ACC112 (cell line): ENCODE results near the gene DPYSL3.

Source experiments
- H2AFZ ChIP-seq: fragments of 200-600 bp; sonication (generic); one replicate; pipeline ENCODE4 v1.6.0; 2017; ENCODE audit warnings: antibody characterized with exemption, low read length; ENCODE audit not compliant: unreplicated experiment
- H3K27ac ChIP-seq: fragments of 200-600 bp; sonication (generic); 2 replicates; pipeline ENCODE4 v1.5.1; 2014; ENCODE audit warnings: low read depth, mild to moderate bottlenecking, antibody characterized with exemption, low read length, moderate library complexity
- H3K27me3 ChIP-seq: fragments of 200-600 bp; sonication (generic); 2 replicates; pipeline ENCODE4 v1.6.1; 2014; ENCODE audit warnings: mild to moderate bottlenecking, antibody characterized with exemption, low read length, moderate library complexity, mixed read lengths; ENCODE audit not compliant: insufficient read depth
- H3K36me3 ChIP-seq: fragments of 200-600 bp; sonication (generic); 2 replicates; pipeline ENCODE4 v1.6.1; 2016; ENCODE audit warnings: mild to moderate bottlenecking, antibody characterized with exemption, low read length, moderate library complexity, mixed read lengths; ENCODE audit not compliant: insufficient read depth
- H3K4me1 ChIP-seq: fragments of 200-600 bp; sonication (generic); one replicate; pipeline ENCODE4 v1.6.1; 2016; ENCODE audit warnings: low read length, mixed read lengths; ENCODE audit not compliant: insufficient read depth, unreplicated experiment, control insufficient read depth
- H3K4me3 ChIP-seq: fragments of 200-600 bp; sonication (generic); 2 replicates; pipeline ENCODE4 v1.5.1; 2014; ENCODE audit warnings: mild to moderate bottlenecking, low read depth, low read length
- H3K79me2 ChIP-seq: fragments of 200-600 bp; sonication (generic); one replicate; pipeline ENCODE4 v1.6.0; 2016; ENCODE audit warnings: low read length; ENCODE audit not compliant: control insufficient read depth, unreplicated experiment, insufficient read depth

DPYSL3 gene

GRCh38 chr5:147403651-147404640 is 105.9 kb downstream of the DPYSL3 start:
- H3K36me3 ChIP-seq, result no peaks in the 10 kb centered on the region
- no peaks in the 10 kb centered on the region for H3K27me3 ChIP-seq
- H3K4me1 ChIP-seq, result peaks cover 24% of the 10 kb centered on the region
- H3K27ac ChIP-seq, result peak overlapping the region; percentile 93
- peak overlapping the region; percentile 73 for H2AFZ ChIP-seq
- peak overlapping the region; percentile 55 for H3K4me3 ChIP-seq
- no peaks in the 10 kb centered on the region for H3K79me2 ChIP-seq

- H3K79me2 ChIP-seq, result no peaks in the 10 kb centered on the region
- no peak overlapping the region for H3K4me3 ChIP-seq
- H2AFZ ChIP-seq, result no peak overlapping the region
- no peaks in the 10 kb centered on the region for H3K27me3 ChIP-seq
- H3K36me3 ChIP-seq, result peaks cover 7% of the 10 kb centered on the region; the same call in 1 of the 2 replicates
- H3K4me1 ChIP-seq, result peaks cover 24% of the 10 kb centered on the region
- no peak overlapping the region for H3K27ac ChIP-seq
Observed at GRCh38 chr5:147400881-147401280, 109.0 kb downstream of the DPYSL3 start.

DNA sequence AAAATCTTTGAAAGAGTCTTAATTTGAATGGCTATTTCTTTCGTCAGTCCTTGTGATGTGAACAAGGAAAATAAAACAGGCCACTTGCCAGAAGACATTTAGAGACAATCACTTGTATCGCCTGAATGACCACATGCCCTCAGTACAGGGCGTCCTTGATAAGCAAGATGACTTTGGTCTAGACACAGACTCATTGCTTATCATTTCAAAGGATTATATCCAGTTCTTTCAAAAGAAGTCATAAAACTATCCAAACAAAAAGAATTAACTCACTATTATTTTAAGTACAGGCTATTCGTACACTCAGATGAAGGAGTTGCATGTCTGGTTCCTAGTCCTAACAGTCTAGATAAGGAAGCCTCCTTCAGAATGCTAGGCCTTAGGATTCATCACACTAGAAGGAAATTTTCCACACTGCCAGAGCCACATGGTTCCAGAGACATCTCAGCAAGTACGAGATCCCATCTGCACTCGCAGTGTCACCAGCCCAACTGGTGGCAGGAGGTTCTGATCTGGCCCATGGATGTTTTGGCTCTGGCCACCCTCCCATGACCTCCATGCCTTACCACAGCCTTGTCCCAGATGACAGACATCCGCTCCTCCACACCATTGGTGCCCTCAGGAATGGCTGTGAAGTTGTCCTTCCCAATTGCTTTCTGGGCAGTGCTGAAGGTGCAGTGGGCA is 109.6 kb downstream of the DPYSL3 start:
- Histone ChIP-seq H3K4me3 (no peak overlapping the region), H3K27me3 (no peaks in the 10 kb centered on the region), H3K36me3 (peaks cover 7% of the 10 kb centered on the region; the same call in 1 of the 2 replicates), H3K4me1 (peaks cover 24% of the 10 kb centered on the region), H3K79me2 (no peaks in the 10 kb centered on the region), H2AFZ (no peak overlapping the region), H3K27ac (no peak overlapping the region)

DNA sequence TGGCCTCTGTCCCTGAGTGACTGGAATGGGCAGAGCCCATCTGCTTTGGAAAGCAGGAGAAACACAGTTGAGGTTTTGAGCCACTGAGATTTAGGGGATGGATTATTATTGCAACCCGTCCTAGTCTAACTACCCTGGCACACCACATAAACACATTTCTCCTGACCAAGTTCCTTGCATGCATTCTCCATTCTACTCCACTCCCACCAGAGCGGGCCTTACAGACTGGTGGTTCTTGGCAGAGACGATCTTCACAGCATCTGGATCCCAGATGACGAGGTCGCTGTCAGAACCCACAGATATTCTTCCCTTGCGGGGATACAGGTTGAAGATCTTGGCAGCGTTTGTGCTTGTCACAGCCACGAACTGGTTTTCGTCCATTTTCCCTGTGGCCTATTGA is 111.0 kb downstream of the DPYSL3 start:
- Histone ChIP-seq H3K27ac (no peak overlapping the region), H3K79me2 (no peaks in the 10 kb centered on the region), H2AFZ (no peak overlapping the region), H3K4me1 (peaks cover 14% of the 10 kb centered on the region), H3K36me3 (peaks cover 7% of the 10 kb centered on the region; the same call in 1 of the 2 replicates), H3K4me3 (no peak overlapping the region), H3K27me3 (no peaks in the 10 kb centered on the region)

GRCh38 chr5:147397616-147398015 is 112.3 kb downstream of the DPYSL3 start:
- peaks cover 7% of the 10 kb centered on the region; the same call in 1 of the 2 replicates for H3K36me3 ChIP-seq
- peaks cover 1% of the 10 kb centered on the region for H3K4me1 ChIP-seq
- no peak overlapping the region for H2AFZ ChIP-seq

GRCh38 chr5:147396070-147396823 is 113.6 kb downstream of the DPYSL3 start:
- H2AFZ ChIP-seq, result no peak overlapping the region
- no peak overlapping the region for H3K27ac ChIP-seq
- peaks cover 7% of the 10 kb centered on the region; the same call in 1 of the 2 replicates for H3K36me3 ChIP-seq
- no peaks in the 10 kb centered on the region for H3K79me2 ChIP-seq
- H3K4me1 ChIP-seq, result peaks cover 5% of the 10 kb centered on the region
- H3K27me3 ChIP-seq, result no peaks in the 10 kb centered on the region
- H3K4me3 ChIP-seq, result no peak overlapping the region

More at GRCh38 chr5:147397616-147398015, 112.3 kb downstream of the DPYSL3 start:
- Histone ChIP-seq H3K4me3 (no peak overlapping the region), H3K79me2 (no peaks in the 10 kb centered on the region), H3K27me3 (no peaks in the 10 kb centered on the region), H3K27ac (no peak overlapping the region)

DNA sequence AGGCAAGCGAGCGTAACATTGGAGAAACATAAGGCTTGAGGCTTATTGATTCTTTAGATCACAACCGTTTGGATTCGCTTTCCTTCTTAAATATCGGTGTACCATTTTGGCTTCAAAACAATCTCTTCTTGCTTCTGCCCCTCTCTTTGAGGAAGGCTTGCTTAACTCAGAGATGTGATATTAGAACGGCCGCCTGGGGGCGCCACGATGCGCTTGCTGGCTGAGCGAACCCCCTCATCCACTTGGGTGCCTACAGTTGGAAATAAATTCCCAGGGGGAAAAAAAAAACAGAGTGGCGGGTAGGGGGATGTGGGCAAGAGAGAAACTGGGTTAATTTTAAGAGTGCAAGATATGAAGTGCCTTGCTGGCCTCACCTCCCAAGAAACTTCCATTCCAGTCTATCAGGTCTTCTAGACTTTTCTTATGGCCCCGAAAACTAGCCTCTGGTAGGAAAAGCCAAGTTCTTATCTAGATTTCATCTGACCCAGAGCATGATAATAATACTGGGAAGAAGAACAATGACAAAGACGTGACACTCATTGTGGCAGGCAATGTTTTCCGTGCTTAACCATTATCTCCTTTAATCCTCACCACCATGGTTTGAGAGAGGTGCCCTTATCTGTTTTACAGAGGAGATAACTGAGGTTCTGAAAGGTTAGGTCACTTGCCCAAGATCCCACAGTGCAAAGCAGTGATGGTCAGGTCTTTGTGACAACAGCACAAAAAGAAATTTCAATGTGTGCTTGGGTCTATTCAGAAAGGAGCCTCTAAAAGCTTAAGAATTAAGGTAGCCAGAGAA is 115.8 kb downstream of the DPYSL3 start:
- peaks cover 7% of the 10 kb centered on the region; the same call in 1 of the 2 replicates for H3K36me3 ChIP-seq

GRCh38 chr5:147391781-147392180 is 118.1 kb downstream of the DPYSL3 start:
- H3K36me3 ChIP-seq, result peaks cover 4% of the 10 kb centered on the region; the same call in 1 of the 2 replicates
- peaks cover 6% of the 10 kb centered on the region for H3K4me1 ChIP-seq
- H3K4me3 ChIP-seq, result no peak overlapping the region
- H3K27me3 ChIP-seq, result no peaks in the 10 kb centered on the region
- no peaks in the 10 kb centered on the region for H3K79me2 ChIP-seq
- H2AFZ ChIP-seq, result no peak overlapping the region
- H3K27ac ChIP-seq, result no peak overlapping the region

More for the DNA sequence above, 115.8 kb downstream of the DPYSL3 start:
- no peaks in the 10 kb centered on the region for H3K79me2 ChIP-seq
- H3K4me1 ChIP-seq, result peaks cover 6% of the 10 kb centered on the region
- H3K27ac ChIP-seq, result no peak overlapping the region
- H3K27me3 ChIP-seq, result no peaks in the 10 kb centered on the region
- H2AFZ ChIP-seq, result no peak overlapping the region
- no peak overlapping the region for H3K4me3 ChIP-seq

DNA sequence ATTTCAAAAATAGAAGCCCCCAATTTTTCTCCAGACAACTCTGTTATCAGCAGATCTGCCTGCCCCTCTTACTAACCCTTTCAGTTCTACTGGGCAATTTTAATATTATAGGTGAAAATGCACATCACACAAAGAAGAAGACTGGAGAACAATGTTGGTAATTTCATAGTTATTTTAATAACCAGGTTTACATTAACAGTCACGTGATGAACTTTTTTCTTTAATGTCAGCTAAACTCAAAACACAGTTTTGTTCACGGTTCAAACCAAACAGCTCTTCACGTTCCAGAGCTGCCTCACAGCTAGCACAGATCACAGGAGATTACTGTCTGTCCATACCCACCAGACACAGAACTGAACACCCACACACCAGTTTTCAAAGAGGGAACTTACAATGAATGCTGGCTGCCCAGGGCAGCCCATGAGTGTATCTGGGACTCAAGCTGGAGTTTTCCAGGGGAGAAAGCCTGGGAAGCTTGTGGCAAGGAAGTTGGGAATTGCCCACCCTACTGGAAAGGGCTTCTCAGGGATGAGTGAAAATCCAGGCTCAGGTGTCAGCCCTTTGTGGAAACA is 119.1 kb downstream of the DPYSL3 start:
- Histone ChIP-seq H3K36me3 (no peaks in the 10 kb centered on the region), H3K4me1 (peaks cover 6% of the 10 kb centered on the region), H3K27me3 (no peaks in the 10 kb centered on the region), H3K27ac (no peak overlapping the region), H3K4me3 (no peak overlapping the region), H2AFZ (no peak overlapping the region), H3K79me2 (no peaks in the 10 kb centered on the region)
